Measurements from ENCODE around the gene MR1.
"Not testable (repeated sequence)": the region's sequence is repeated elsewhere in the genome, so short reads cannot be mapped to it uniquely, and the experiment has no call there.

Gene MR1

GRCh38 chr1:181028615-181029014, 5.2 kb upstream of the MR1 start:
- no peak for DNase-seq (ENCODE audit: low read depth in 2 of 2, low spot score in 1 of 2)

- DNase-seq (ENCODE audit: low read depth in 2 of 2, low spot score in 1 of 2) = no peak
These were observed 1.2 kb upstream of the MR1 start for GRCh38 chr1:181032535-181032934.

DNA sequence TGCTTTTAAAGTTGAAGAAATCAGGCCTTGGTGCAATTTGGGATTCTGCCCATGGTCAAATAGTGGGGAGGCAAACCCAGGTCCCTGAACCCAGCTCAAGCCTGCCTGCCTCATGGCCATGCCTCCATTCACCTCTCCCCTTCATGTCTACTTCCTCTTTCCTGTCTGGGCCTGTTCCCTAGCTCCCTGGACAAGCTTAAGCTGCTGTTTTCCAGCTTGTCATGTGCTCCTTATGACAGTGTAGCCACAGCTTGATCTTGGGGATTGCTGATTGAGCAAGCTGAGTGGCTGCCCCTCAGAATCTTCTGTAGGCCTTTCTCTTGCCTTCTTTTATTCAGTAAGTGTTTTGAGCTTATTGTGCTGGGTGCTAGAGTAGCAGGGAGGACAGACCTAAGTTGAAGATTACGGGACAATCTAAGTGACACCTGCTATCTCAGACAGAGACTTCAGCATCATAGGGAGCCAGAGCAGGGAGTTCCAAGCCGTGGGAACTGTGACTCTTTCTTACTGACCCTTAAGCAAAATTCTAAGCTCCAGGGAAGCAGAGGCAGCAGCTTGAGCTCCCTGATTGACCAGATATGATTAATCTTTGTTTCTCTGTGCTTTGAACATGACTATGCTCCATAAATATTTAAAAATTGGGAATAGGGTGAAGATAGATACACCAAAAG, 520 bp upstream of the MR1 start:
- no peak for DNase-seq (ENCODE audit: low read depth in 2 of 2, low spot score in 1 of 2)

GRCh38 chr1:181035210-181035609, 1.4 kb downstream of the MR1 start:
- DNase-seq (ENCODE audit: low read depth in 2 of 2, low spot score in 1 of 2) = not testable (repeated sequence)

DNA sequence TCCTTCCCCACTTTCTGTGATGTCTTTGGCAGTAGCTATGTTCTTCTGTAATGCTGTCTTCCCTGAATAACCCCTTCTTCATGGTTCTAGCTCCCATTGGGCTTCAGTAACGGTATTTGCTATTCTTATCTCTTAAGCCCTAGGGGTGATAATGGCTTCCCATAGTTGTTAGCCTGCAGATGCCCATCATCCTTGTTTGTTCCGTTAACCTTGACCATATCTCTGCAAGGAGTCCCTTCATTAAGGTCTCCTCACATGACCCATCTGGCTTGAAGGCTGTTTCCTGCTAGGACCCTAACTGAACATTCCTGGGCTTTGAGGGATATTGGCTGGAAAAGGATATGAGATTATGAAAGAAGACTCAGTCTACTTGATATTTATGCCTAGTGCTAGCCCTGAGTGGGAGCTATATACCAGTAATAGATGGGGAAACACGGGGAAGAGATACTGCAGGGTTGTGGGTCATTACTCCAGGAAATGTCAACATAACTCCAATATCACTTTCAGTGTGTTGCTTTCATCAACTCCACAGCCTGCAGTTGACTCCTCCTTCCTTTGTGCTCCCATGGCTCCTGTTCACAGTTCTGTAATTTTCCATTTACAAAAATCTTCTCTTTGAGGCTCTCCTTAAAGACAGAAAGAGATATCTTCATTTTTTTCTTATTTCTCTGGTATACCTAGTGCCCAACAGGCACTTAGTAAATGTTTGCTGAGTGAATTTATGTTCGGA, 2.5 kb downstream of the MR1 start:
- no peak for DNase-seq (ENCODE audit: low read depth in 2 of 2, low spot score in 1 of 2)

- DNase-seq (ENCODE audit: low read depth in 2 of 2, low spot score in 1 of 2) = no peak
These were observed 3.6 kb downstream of the MR1 start for GRCh38 chr1:181037386-181037785.

DNA sequence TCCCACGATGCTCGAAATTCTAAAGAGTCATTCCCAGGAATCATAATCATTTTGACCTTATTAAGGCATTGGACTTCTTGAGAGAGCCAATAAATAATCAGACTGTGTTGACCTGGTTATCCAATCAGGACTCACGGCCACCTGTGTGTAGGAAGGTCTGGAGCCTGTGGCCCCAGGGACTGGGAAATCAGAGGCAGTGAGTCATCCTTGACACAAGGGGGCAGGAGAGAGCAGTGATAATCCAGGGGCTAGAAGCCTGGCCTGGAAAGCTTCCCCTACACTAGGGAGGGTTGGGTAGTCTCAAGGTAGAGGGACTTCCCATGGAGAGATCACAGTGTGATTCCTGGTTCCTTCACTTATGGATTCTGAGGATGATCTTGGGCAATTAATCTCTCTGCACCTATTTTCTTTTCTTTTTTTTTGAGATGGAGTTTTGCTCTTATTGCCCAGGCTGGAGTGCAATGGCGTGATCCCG, 4.7 kb downstream of the MR1 start:
- peak; percentile 24 to 30 for DNase-seq (ENCODE audit: low read depth in 2 of 2, low spot score in 1 of 2)

- DNase-seq (ENCODE audit: low read depth in 2 of 2, low spot score in 1 of 2) = no peak
These were observed 6.6 kb downstream of the MR1 start for GRCh38 chr1:181040284-181040865.

- no peak for DNase-seq (ENCODE audit: low read depth in 2 of 2, low spot score in 1 of 2)
These were observed 9.5 kb downstream of the MR1 start for GRCh38 chr1:181043025-181043888.

GRCh38 chr1:181044449-181044966, 10.7 kb downstream of the MR1 start:
- DNase-seq (ENCODE audit: low read depth in 2 of 2, low spot score in 1 of 2) = peak; percentile 12 to 34

- not testable (repeated sequence) for DNase-seq (ENCODE audit: low read depth in 2 of 2, low spot score in 1 of 2)
These were observed 12.2 kb downstream of the MR1 start for GRCh38 chr1:181045946-181046345.

- DNase-seq (ENCODE audit: low read depth in 2 of 2, low spot score in 1 of 2) = no peak
These were observed 15.6 kb downstream of the MR1 start for GRCh38 chr1:181049378-181049777.

DNA sequence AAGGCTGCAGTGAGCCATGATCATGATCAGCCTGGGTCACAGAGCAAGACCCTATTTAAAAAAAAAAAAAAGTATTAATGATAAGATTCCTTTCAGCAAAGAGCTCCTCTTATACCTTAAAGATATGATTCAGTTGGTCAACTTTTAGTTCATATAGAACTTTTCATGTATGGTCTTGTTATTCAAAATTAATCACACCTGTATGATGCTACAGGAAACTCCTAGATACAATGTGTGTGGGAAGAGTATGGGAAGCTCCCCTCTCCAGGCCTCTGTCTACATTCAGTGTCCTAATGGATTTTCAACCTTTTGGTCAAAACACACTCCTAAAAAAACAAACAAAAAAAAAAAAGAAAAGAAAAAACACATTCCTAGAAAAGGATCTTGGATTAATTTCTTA, 17.1 kb downstream of the MR1 start:
- DNase-seq (ENCODE audit: low read depth in 2 of 2, low spot score in 1 of 2) = no peak

DNA sequence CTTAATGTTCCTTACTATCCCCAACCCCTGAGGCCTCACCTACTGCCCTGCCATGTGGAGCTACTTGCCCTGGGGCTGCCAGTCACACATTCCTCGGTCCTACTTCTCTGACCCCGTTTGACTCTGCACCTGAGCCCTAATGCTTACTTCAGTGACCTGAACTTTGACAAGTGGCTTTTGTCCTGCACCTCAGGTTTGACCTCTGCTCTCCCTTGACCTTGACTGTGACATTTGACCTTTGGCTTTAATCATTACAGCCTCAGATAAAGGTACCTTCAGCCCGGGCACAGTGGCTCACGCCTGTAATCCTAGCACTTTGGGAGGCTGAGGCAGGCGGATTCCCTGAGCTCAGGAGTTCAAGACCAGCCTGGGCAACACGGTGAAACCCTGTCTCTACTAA, 22.8 kb downstream of the MR1 start:
- no peak for DNase-seq (ENCODE audit: low read depth in 2 of 2, low spot score in 1 of 2)

DNA sequence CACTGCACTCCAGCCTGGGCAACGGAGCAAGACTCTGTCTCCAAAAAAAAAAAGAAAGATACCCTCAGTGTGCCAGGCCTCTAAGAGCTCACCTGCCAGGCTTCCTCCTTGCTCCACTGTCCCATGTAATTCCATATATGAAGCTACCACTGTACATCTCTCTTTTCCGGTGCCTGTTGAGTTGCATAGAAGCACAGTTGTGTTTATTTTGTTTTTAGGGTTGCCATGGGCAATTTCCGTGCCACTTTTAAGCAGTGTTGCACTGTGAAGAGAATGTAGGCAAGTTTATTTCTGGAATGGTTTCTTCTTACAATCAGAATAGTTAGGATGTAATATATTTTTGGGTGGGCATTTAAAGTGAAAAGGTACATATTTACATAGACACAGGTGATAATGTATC, 23.3 kb downstream of the MR1 start:
- no peak for DNase-seq (ENCODE audit: low read depth in 2 of 2, low spot score in 1 of 2)

DNA sequence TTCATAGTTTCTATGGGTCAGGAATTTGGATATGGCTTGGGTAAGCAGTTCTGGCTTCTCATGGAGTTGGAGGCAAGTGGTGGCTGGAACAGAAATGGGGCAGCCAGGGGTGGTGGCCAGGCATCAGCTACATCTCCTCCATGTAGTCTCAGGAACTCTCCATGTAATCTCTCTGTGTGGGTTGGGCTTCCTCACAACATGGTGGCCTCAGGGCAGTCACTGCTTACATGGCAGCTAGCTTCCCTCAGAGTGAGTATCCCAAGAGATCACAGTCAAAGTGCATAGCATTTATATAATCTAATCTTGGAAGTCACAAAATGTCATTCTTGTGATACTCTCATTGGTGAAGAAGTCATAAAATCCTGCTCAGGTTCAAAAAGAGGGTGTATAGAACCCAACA, 25.7 kb downstream of the MR1 start:
- no peak for DNase-seq (ENCODE audit: low read depth in 2 of 2, low spot score in 1 of 2)

DNA sequence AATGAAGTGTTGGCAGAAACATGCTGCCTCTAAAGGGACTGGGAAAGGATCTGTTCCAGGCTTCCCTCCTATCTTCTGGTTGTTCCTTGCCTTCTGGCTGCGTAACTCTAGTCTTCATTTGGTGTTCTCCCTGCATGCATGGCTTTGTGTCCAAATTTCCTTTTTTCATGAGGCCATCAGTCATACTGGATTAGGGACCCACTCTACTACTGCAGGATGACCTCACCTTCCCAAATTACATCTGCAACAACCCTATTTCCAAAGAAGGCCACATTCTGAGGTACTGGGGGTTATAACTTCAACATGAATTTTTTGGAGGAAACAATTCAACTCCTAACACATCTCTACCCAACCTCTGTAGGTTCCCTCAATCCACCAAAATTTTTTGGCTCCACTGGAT, 26.3 kb downstream of the MR1 start:
- DNase-seq (ENCODE audit: low read depth in 2 of 2, low spot score in 1 of 2) = no peak

DNA sequence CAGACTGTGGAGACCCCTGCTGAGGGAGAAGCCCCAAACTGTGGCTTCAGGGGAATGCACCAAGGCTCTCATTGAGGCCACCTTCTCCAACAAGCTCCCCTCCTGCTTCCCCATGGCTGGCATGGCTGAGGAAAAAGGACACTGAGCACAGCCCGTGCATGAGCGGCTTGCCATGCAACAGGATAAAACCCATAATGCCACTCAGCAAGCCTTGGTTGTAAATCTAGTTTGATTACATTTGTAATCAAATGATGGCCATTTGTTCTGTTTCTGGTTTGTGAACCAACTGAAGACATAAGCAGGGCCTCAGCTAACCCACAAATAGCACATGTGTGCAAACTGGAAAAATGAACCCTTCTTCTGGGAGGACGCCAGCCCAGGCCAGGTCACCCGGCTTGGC, 27.2 kb downstream of the MR1 start:
- DNase-seq (ENCODE audit: low read depth in 2 of 2, low spot score in 1 of 2) = not testable (repeated sequence)

GRCh38 chr1:181061487-181061886, 27.7 kb downstream of the MR1 start:
- DNase-seq (ENCODE audit: low read depth in 2 of 2, low spot score in 1 of 2) = no peak

GRCh38 chr1:181061891-181062835, 28.4 kb downstream of the MR1 start:
- DNase-seq (ENCODE audit: low read depth in 2 of 2, low spot score in 1 of 2) = no peak

Data from stimulated activated CD8-positive, alpha-beta memory T cell treated with anti-CD3 and anti-CD28 coated beads, Interleukin-4, amount 100 ng/mL, for 4 hours (primary cell).